ENCODE measurements around the gene TMC3. TPM values are rescaled to one million over a fixed set of nuclear protein-coding genes. Genes with fewer than 3 reads are reported as not detected.

TMC3 gene
- total RNA-seq, 1 experiment from 2014 or later = not detected

- no peak for DNase-seq
- CTCF ChIA-PET = no interaction called here
- H3K9me3 Mint-ChIP-seq (ENCODE audit: low read depth, unreplicated experiment) = no peaks in the 10 kb centered on the region
- TF ChIP-seq, protein P1, sequence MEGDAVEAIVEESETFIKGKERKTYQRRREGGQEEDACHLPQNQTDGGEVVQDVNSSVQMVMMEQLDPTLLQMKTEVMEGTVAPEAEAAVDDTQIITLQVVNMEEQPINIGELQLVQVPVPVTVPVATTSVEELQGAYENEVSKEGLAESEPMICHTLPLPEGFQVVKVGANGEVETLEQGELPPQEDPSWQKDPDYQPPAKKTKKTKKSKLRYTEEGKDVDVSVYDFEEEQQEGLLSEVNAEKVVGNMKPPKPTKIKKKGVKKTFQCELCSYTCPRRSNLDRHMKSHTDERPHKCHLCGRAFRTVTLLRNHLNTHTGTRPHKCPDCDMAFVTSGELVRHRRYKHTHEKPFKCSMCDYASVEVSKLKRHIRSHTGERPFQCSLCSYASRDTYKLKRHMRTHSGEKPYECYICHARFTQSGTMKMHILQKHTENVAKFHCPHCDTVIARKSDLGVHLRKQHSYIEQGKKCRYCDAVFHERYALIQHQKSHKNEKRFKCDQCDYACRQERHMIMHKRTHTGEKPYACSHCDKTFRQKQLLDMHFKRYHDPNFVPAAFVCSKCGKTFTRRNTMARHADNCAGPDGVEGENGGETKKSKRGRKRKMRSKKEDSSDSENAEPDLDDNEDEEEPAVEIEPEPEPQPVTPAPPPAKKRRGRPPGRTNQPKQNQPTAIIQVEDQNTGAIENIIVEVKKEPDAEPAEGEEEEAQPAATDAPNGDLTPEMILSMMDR (IDR thresholded peaks at IDR 0.05; ENCODE audit: unreplicated experiment) = no peak
- H3K36me3 Mint-ChIP-seq (ENCODE audit: insufficient read depth, unreplicated experiment) = no peaks in the 10 kb centered on the region
- H3K4me1 Mint-ChIP-seq (ENCODE audit: low read depth, unreplicated experiment) = no peaks in the 10 kb centered on the region
- no peak overlapping the region for H3K4me3 Mint-ChIP-seq (ENCODE audit: low read depth, unreplicated experiment)
- H3K27ac Mint-ChIP-seq (ENCODE audit: unreplicated experiment) = no peak overlapping the region
- no peaks in the 10 kb centered on the region for H3K27me3 Mint-ChIP-seq (ENCODE audit: unreplicated experiment)
- intact Hi-C loops (cut with micrococcal nuclease; ENCODE audit: unreplicated experiment) = no loop called here
- no TSS peak for BruUV-seq (replicated peaks)
Measured at GRCh38 chr15:81363718-81364500, 10.1 kb downstream of the TMC3 start.

- TF ChIP-seq, protein P1 (IDR thresholded peaks at IDR 0.05; ENCODE audit: unreplicated experiment) = no peak
- no TSS peak for BruUV-seq (replicated peaks)
Measured at GRCh38 chr15:81363276-81363675, 10.7 kb downstream of the TMC3 start.

DNA sequence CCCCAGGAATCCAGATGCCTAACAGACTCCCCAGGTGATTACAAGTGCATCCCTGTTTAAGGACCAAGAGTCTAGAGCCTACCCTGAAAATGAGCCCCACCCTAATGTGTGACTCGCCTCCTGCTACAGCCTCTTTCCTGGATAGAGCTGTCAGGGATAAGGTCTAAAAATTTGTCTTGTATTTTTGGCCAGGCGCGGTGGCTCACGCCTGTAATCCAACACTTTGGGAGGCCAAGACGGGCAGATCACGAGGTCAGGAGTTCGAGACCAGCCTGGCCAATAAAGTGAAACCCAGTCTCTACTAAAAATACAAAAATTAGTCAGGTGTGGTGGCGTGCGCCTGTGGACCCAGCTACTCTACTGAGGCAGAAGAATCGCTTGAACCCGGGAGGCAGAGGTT is 11.2 kb downstream of the TMC3 start:
- no peaks in the 10 kb centered on the region for H3K4me1 Mint-ChIP-seq (ENCODE audit: low read depth, unreplicated experiment)
- intact Hi-C loops (cut with micrococcal nuclease; ENCODE audit: unreplicated experiment) = no loop called here
- TF ChIP-seq, protein P1 (IDR thresholded peaks at IDR 0.05; ENCODE audit: unreplicated experiment) = no peak
- no peak overlapping the region for H3K4me3 Mint-ChIP-seq (ENCODE audit: low read depth, unreplicated experiment)
- H3K27ac Mint-ChIP-seq (ENCODE audit: unreplicated experiment) = no peak overlapping the region
- CTCF ChIA-PET = no interaction called here
- no peaks in the 10 kb centered on the region for H3K36me3 Mint-ChIP-seq (ENCODE audit: insufficient read depth, unreplicated experiment)
- BruUV-seq (replicated peaks) = no TSS peak
- H3K27me3 Mint-ChIP-seq (ENCODE audit: unreplicated experiment) = no peaks in the 10 kb centered on the region
- no peaks in the 10 kb centered on the region for H3K9me3 Mint-ChIP-seq (ENCODE audit: low read depth, unreplicated experiment)
- no peak for DNase-seq

More at GRCh38 chr15:81363276-81363675, 10.7 kb downstream of the TMC3 start:
- Mint-ChIP-seq H3K9me3 (ENCODE audit: low read depth, unreplicated experiment) (no peaks in the 10 kb centered on the region), H3K27ac (ENCODE audit: unreplicated experiment) (no peak overlapping the region), H3K27me3 (ENCODE audit: unreplicated experiment) (no peaks in the 10 kb centered on the region), H3K36me3 (ENCODE audit: insufficient read depth, unreplicated experiment) (no peaks in the 10 kb centered on the region), H3K4me1 (ENCODE audit: low read depth, unreplicated experiment) (no peaks in the 10 kb centered on the region), H3K4me3 (ENCODE audit: low read depth, unreplicated experiment) (no peak overlapping the region)
- CTCF ChIA-PET = no interaction called here
- intact Hi-C loops (cut with micrococcal nuclease; ENCODE audit: unreplicated experiment) = no loop called here
- DNase-seq = no peak

- no peak for DNase-seq
- Mint-ChIP-seq H3K4me3 (ENCODE audit: low read depth, unreplicated experiment) (no peak overlapping the region), H3K4me1 (ENCODE audit: low read depth, unreplicated experiment) (no peaks in the 10 kb centered on the region), H3K27ac (ENCODE audit: unreplicated experiment) (no peak overlapping the region), H3K36me3 (ENCODE audit: insufficient read depth, unreplicated experiment) (no peaks in the 10 kb centered on the region), H3K9me3 (ENCODE audit: low read depth, unreplicated experiment) (no peaks in the 10 kb centered on the region), H3K27me3 (ENCODE audit: unreplicated experiment) (no peaks in the 10 kb centered on the region)
- BruUV-seq (replicated peaks) = no TSS peak
- CTCF ChIA-PET = interaction anchor here (0.5 kb wide), 1 partner anchor 374 kb away, joined by 3 read pairs; no protein-coding TSS in a partner anchor
- intact Hi-C loops (cut with micrococcal nuclease; ENCODE audit: unreplicated experiment) = no loop called here
- TF ChIP-seq, protein P1 (IDR thresholded peaks at IDR 0.05; ENCODE audit: unreplicated experiment) = no peak
Measured at GRCh38 chr15:81361891-81362290, 12.1 kb downstream of the TMC3 start.

Data from Calu3 (cell line).